IPS-18a (cell line): ENCODE measurements around the gene PAIP2.
"Not testable (repeated sequence)": the region's sequence is repeated elsewhere in the genome, so short reads cannot be mapped to it uniquely, and the experiment has no call there.

Source experiments
- H3K27ac ChIP-seq: one replicate; pipeline ENCODE4 v1.5.1; 2013; ENCODE audit warnings: low read length
- H3K27me3 ChIP-seq: one replicate; pipeline ENCODE4 v1.6.1; 2013; ENCODE audit warnings: mild to moderate bottlenecking, low read length; ENCODE audit not compliant: control insufficient read depth, insufficient read depth
- H3K36me3 ChIP-seq: one replicate; pipeline ENCODE4 v1.6.1; 2013; ENCODE audit warnings: low read depth, low read length; ENCODE audit not compliant: control insufficient read depth
- H3K4me1 ChIP-seq: one replicate; pipeline ENCODE4 v1.6.1; 2013; ENCODE audit warnings: low read depth, low read length; ENCODE audit not compliant: control insufficient read depth
- H3K4me3 ChIP-seq: one replicate; pipeline ENCODE4 v1.5.1; 2013; ENCODE audit warnings: low read length
- H3K9ac ChIP-seq: one replicate; pipeline ENCODE4 v1.6.1; 2013; ENCODE audit warnings: mild to moderate bottlenecking, low read length, moderate library complexity
- H3K9me3 ChIP-seq: one replicate; pipeline ENCODE4 v1.6.1; 2013; ENCODE audit warnings: low read depth, low read length; ENCODE audit not compliant: control insufficient read depth

The PAIP2 gene

DNA sequence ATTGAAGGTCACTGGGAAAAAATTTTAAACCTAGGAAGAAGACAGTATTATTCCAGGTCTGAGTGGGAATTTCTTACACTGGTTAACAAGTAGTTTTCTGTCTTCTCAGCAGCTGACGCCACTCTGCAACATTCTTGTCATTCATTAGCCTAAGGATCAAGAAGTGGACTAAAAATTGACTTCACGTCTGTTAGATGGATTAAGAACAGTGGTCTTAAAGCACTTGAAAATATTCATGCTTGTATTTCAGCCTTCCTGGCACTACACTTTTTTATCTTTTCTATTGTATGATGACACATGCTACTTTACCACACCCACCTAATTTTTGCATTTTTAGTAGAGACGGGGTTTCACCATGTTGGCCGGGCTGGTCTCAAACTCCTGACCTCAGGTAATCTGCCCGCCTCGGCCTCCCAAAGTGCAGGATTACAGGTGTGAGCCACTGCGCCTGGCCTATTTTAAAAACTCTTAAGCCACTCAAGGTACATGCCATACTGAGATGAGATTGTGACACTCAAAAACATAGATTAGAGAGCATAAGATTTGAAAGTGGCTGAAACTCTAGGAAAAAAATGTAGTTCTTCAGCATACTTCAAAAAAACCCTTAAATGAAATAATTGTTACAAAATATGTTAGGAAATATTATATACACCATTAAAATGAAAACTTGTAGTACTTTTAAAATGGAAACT is 39.7 kb upstream of the PAIP2 start:
- Histone ChIP-seq H3K9ac (no peak overlapping the region), H3K4me3 (no peak overlapping the region), H3K9me3 (no peaks in the 10 kb centered on the region), H3K27me3 (no peaks in the 10 kb centered on the region), H3K36me3 (no peaks in the 10 kb centered on the region), H3K27ac (no peak overlapping the region), H3K4me1 (peaks cover 39% of the 10 kb centered on the region)

DNA sequence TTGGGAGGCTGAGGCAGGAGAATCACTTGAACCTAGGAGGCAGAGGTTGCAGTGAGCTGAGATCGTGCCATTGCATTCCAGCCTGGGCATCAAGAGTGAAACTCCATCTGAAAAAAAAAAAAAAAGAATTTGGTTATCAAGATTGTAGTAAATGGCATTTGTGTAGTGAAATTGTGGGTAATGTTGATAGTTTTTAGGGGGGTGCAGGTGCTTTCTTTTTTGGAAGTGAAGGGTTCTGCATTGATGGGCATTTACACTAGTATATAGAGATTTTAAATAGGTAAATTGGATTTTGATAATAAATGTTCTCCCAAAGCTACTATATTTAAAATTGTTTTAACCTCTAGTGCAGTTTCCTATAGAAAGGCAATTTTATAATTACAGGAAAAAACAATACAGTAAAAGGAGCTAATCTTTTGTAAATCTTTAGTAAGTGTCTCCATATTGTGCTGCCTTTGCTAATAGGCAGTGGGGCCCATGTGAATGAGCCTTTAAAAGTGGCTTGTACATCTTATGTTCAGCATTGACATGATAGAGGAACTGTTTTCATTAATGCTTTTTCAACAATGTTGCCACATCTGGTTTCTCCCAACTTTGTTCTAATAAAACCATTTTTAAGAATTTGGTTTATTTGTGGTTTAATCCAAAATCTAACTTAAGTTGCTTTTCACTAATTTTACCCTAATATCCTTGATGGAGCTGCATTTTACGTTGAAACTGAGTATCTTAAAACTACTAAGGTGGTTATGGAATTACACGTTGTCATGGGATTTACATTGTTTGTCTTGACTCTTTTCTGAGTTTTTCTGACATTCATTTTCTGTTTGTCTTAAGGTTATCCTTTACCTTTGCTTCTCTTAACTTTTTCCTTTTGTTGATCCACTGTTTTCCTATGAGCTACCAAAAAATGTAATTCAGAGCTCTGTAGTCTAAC is 37.0 kb upstream of the PAIP2 start:
- no peaks in the 10 kb centered on the region for H3K36me3 ChIP-seq
- no peak overlapping the region for H3K4me3 ChIP-seq
- no peak overlapping the region for H3K9ac ChIP-seq
- no peak overlapping the region for H3K27ac ChIP-seq
- no peaks in the 10 kb centered on the region for H3K9me3 ChIP-seq
- H3K27me3 ChIP-seq: no peaks in the 10 kb centered on the region
- peaks cover 21% of the 10 kb centered on the region for H3K4me1 ChIP-seq

DNA sequence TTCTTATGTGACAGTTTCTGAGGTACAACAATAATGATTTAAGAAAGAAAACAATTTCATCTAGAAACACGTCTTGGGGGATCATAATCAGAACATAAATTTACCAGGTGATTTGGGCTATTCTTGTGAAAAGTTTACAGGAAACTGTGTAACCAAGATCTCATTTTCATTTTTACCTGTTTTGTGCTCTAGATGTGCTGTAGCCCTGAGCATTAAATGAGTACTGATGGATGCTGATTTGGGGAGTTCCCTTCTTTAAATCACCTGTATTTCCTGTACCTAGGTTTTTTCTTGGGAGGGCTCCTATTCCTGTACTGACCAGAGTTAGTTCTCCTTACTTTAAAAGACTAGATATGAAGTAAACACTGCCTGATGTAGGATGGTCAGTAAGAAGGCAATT is 35.5 kb upstream of the PAIP2 start:
- no peaks in the 10 kb centered on the region for H3K27me3 ChIP-seq
- no peak overlapping the region for H3K9ac ChIP-seq
- no peak overlapping the region for H3K27ac ChIP-seq
- H3K9me3 ChIP-seq: no peaks in the 10 kb centered on the region
- H3K4me1 ChIP-seq: peaks cover 33% of the 10 kb centered on the region
- H3K4me3 ChIP-seq: no peak overlapping the region
- peaks cover 4% of the 10 kb centered on the region for H3K36me3 ChIP-seq

DNA sequence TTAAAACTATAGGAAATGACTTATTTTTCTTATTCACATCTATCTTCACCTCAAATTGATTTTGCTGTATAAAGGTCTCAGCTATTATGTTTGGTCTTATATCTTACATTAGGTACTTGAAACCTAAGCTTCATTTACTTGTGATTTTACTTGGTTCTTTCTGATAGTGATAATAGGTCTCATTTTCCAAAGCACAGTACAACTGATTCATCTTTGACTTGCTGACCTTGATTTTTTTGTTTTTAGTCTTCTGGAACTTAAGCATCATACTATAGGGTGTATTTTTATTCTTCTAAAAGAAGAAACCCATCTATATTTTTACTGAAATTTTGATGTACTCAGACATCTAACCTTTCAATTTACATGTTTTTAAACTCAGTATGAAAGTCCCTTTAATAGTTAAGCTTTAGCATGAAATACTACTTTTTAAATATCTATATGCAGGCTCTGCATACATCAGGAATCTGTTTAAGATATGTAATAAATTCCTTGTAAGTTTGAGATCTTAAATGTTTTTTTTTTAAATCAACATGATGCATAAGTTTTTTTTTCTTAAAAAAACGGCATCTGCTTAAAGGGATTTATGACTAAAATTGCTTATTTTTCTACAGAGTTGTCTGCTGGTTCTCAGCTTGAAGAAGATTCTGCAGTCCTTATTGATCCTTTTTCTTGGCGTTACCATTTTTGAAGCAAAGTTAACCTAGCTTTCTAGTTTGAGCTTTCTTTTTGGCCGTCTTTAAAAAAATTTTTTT is 34.9 kb upstream of the PAIP2 start:
- H3K4me1 ChIP-seq: peaks cover 35% of the 10 kb centered on the region
- no peaks in the 10 kb centered on the region for H3K9me3 ChIP-seq
- H3K4me3 ChIP-seq: no peak overlapping the region
- no peak overlapping the region for H3K9ac ChIP-seq
- H3K27me3 ChIP-seq: no peaks in the 10 kb centered on the region
- no peak overlapping the region for H3K27ac ChIP-seq
- H3K36me3 ChIP-seq: peaks cover 4% of the 10 kb centered on the region

DNA sequence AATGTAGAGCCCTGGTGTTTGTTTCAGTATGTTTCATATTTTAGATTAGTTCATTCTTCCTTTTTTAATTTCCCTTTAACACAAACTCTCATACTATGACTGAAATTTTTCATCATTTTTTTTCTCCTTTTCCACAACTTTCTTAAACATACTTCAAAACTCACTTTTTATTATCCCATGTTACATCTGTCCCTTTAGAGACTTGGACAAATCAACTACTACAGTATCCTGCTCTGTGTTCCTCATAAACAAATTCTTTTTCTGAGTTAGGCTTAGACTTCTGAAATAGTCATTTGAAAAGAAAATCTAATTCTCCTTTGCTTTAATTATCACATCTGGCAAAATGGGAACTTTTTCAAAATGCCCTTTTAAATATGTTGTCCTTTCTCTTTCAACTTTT is 32.9 kb upstream of the PAIP2 start:
- H3K27me3 ChIP-seq: no peaks in the 10 kb centered on the region
- no peaks in the 10 kb centered on the region for H3K9me3 ChIP-seq
- peaks cover 4% of the 10 kb centered on the region for H3K36me3 ChIP-seq
- no peak overlapping the region for H3K9ac ChIP-seq
- H3K4me3 ChIP-seq: no peak overlapping the region
- H3K27ac ChIP-seq: no peak overlapping the region
- peaks cover 42% of the 10 kb centered on the region for H3K4me1 ChIP-seq

DNA sequence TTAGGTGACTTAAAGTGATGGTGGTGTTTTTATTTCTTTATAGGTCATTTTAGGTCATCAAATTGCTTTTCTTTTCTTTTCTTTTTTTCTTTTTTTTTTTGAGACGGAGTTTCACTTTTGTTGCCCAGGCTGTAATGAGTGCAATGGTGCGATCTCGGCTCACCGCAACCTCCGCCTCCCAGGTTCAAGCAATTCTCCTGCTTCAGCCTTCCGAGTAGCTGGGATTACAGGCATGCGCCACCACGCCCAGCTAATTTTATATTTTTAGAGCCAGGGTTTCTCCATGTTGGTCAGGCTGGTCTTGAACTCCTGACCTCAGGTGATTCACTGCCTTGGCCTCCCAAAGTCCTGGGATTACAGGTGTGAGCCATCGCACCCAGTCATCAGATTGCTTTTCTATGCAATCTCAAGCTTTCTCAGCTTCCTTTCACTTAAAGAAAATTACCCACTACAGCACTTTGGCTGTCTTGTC is 30.9 kb upstream of the PAIP2 start:
- not testable (repeated sequence) for H3K27ac ChIP-seq, H3K9me3 ChIP-seq, H3K27me3 ChIP-seq, H3K4me3 ChIP-seq, H3K9ac ChIP-seq
- Histone ChIP-seq H3K36me3 (peaks cover 21% of the 10 kb centered on the region), H3K4me1 (peaks cover 34% of the 10 kb centered on the region)

DNA sequence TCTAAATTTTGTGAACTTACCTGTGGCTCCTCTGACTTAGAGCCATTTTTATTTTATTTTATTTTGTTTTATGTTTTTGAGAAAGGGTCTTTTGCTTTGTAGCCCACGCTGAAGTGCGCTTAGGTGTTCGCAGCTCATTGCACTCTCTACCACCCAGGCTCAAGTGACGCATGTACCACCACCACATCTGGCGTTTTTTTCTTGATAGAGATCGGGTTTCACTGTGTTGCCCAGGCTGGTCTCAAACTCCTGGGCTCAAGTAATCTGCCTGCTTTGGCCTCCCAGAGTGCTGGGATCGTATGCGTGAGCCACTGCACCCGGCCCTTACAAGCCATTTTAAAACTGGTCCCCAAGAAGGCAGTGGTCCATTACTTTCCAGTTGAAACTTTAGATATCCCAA is 29.6 kb upstream of the PAIP2 start:
- Histone ChIP-seq H3K4me1 (peaks cover 33% of the 10 kb centered on the region), H3K9ac (no peak overlapping the region), H3K4me3 (no peak overlapping the region), H3K9me3 (no peaks in the 10 kb centered on the region), H3K36me3 (peaks cover 34% of the 10 kb centered on the region), H3K27me3 (no peaks in the 10 kb centered on the region), H3K27ac (no peak overlapping the region)

DNA sequence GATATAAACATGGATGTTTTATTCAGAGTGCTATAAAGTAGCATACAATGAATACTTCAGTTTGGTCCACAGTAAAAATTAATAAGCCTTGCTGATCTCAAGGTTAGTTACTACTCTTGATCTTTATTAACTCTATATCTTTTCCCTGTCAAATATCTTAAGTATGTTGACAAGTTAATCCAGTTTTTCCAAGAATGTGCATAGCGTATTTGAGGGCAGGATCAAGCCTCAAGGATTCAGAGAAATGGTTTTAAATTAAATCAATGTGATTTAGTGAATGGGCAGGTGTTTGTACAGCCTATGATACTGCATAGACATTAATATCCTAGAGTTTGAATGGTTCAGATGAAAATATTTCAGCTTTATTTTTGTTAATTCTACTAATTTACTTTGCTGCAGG is 27.4 kb upstream of the PAIP2 start:
- Histone ChIP-seq H3K36me3 (peaks cover 56% of the 10 kb centered on the region), H3K4me3 (no peak overlapping the region), H3K9ac (no peak overlapping the region), H3K9me3 (no peaks in the 10 kb centered on the region), H3K4me1 (peaks cover 33% of the 10 kb centered on the region), H3K27ac (no peak overlapping the region), H3K27me3 (no peaks in the 10 kb centered on the region)

DNA sequence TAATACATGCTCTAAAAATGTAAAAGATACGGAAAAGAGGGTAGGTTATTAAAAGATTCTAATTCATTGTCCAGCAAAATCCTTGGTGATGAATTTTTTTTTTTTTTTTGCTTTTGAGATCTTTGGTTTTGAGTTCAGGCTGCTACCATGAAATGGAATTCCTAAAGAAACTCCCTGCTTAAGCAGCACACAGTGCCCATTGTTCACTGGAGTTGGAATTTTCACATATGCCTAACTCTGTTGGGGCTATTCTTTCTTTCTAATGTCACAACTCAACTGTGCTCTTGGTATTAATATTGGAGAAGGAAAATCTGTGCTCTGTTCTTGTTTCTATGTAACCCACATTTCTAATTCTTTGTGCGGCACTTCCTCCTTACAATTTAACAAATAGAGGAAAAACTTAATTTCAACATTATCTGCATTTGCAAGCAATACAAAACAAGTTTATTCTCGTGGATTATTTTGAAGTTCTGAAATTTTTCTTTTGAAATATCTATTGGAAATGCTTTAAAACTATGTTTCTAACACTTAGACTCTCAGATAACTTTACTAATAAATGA is 26.5 kb upstream of the PAIP2 start:
- Histone ChIP-seq H3K36me3 (peaks cover 63% of the 10 kb centered on the region), H3K9me3 (no peaks in the 10 kb centered on the region), H3K9ac (no peak overlapping the region)

DNA sequence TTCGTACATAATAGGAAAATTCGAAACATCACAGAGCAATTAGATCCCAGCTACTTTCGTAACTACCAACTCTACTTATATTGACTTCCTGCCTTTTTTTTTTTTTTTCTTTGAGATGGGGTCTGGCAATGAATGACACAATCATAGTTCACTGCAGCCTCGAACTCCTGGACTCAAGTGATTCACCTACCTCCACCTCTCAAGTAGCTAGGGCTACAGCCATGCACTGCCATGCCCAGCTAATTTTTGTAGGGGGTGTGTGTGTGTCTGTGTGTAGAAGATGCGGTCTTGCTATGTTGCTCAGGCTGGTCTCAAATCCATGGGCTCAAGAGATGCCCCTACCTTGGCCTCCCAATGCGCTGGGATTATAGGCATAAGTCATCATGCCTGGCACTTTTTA is 5.8 kb upstream of the PAIP2 start:
- H3K4me3 ChIP-seq: no peak overlapping the region
- H3K9me3 ChIP-seq: no peaks in the 10 kb centered on the region
- no peak overlapping the region for H3K9ac ChIP-seq
- H3K36me3 ChIP-seq: peaks cover 15% of the 10 kb centered on the region
- H3K27me3 ChIP-seq: no peaks in the 10 kb centered on the region
- H3K4me1 ChIP-seq: no peaks in the 10 kb centered on the region
- H3K27ac ChIP-seq: no peak overlapping the region

More for the DNA sequence above, 26.5 kb upstream of the PAIP2 start:
- Histone ChIP-seq H3K4me1 (peaks cover 27% of the 10 kb centered on the region), H3K27me3 (no peaks in the 10 kb centered on the region), H3K4me3 (no peak overlapping the region), H3K27ac (no peak overlapping the region)

DNA sequence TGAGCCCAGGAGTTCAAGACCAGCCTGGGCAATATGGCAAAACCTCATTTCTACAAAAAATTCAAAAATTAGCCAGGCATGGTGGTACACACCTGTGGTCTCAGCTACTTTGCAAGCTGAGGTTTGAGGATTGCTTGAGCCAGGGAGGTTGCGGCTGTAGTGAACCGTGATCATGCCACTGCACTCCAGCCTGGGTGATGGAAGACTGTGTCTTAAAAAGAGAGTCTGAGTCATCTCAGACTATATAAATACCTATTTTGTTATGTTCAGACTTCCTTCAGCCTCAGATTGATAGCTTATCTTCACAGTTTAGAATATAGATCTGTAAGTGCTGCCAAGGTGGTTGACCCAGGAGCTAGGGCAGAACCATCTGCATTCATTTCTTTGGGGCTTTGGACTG is 1.6 kb upstream of the PAIP2 start:
- no peaks in the 10 kb centered on the region for H3K36me3 ChIP-seq
- no peak overlapping the region for H3K9ac ChIP-seq
- H3K27ac ChIP-seq: no peak overlapping the region
- no peaks in the 10 kb centered on the region for H3K27me3 ChIP-seq
- H3K4me1 ChIP-seq: peaks cover 8% of the 10 kb centered on the region
- no peaks in the 10 kb centered on the region for H3K9me3 ChIP-seq
- no peak overlapping the region for H3K4me3 ChIP-seq
